Measurements from ENCODE around the gene INF2. TPM values are rescaled to one million over a fixed set of nuclear protein-coding genes. Genes with fewer than 3 reads are reported as not detected.

Gene INF2
- total RNA-seq, 6 donors from 2014 or later, result 65.2 to 259 (median 131) TPM

DNA sequence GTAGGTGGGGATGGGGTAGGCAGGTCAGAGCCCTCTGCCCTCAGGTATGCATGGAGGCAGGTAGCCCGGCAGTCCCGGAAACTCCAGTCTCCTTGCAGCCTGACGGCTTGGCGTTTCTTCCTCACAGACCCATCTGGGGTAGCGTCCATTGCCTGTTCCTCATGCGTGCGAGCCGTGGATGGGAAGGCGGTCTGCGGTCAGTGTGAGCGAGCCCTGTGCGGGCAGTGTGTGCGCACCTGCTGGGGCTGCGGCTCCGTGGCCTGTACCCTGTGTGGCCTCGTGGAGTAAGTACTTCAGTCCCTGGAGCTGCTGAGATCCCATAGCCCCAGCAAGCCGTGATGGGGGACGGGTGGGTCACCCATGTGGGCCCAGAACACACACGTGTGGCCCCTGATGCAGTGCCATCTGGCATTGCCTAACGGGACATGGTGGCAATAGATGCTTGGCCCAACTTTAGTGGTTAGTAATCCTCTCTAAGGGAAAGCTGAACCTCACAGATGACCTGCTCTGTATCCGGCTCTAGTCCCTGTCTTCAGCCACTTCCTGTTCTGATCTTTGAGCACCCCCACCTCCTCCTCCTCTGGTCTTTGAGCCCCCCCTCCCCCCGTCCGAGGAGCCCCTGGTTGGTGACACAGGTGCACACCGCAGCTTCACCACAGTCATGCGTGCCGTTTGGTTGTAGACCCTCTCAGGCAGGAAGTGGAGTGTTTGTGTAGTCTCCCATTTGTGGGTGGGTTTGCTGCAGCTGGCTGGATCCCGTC lies 67.2 kb downstream of the INF2 start:
- TF ChIP-seq POLR2A (IDR thresholded peaks at IDR 0.05), result no peak
- TF ChIP-seq POLR2AphosphoS5 (IDR thresholded peaks at IDR 0.05), result no peak
- TF ChIP-seq CTCF (IDR thresholded peaks at IDR 0.05), result no peak
- TF ChIP-seq EP300 (IDR thresholded peaks at IDR 0.05), result no peak
- DNase-seq (peak in 1 of 2 donors; percentile 78), ATAC-seq (ENCODE audit: low FRiP score in 2 of 2) (no peak)

GRCh38 chr14:104757238-104757585 lies 67.8 kb downstream of the INF2 start:
- no peaks in the 10 kb centered on the region for H3K9me3 ChIP-seq
- peaks cover 13 to 64% (median 52%) of the 10 kb centered on the region in 4 donors for H3K36me3 ChIP-seq
- no peak overlapping the region for H3K4me3 ChIP-seq
- no peaks in the 10 kb centered on the region for H3K27me3 ChIP-seq
- TF ChIP-seq CTCF (IDR thresholded peaks at IDR 0.05) (no peak), EP300 (IDR thresholded peaks at IDR 0.05) (no peak), POLR2A (IDR thresholded peaks at IDR 0.05) (no peak), POLR2AphosphoS5 (IDR thresholded peaks at IDR 0.05) (no peak)
- H3K4me1 ChIP-seq, result peaks cover 10 to 20% (median 17%) of the 10 kb centered on the region in 4 donors
- 92 to 93% methylated on average over 9 to 10 of the region's 10 CpGs for WGBS, 2 donors
- ATAC-seq (ENCODE audit: low FRiP score in 2 of 2) (no peak), DNase-seq (no peak)
- no peak overlapping the region for H3K27ac ChIP-seq

More for the DNA sequence above, 67.2 kb downstream of the INF2 start:
- H3K27me3 ChIP-seq, result no peaks in the 10 kb centered on the region
- WGBS, 2 donors, result 78 to 87% methylated on average over 20 to 27 of the region's 27 CpGs
- H3K27ac ChIP-seq, result no peak overlapping the region
- H3K4me1 ChIP-seq, result peaks cover 14 to 26% (median 23%) of the 10 kb centered on the region in 4 donors
- no peaks in the 10 kb centered on the region for H3K9me3 ChIP-seq
- H3K4me3 ChIP-seq, result no peak overlapping the region
- peaks cover 13 to 64% (median 52%) of the 10 kb centered on the region in 4 donors for H3K36me3 ChIP-seq

DNA sequence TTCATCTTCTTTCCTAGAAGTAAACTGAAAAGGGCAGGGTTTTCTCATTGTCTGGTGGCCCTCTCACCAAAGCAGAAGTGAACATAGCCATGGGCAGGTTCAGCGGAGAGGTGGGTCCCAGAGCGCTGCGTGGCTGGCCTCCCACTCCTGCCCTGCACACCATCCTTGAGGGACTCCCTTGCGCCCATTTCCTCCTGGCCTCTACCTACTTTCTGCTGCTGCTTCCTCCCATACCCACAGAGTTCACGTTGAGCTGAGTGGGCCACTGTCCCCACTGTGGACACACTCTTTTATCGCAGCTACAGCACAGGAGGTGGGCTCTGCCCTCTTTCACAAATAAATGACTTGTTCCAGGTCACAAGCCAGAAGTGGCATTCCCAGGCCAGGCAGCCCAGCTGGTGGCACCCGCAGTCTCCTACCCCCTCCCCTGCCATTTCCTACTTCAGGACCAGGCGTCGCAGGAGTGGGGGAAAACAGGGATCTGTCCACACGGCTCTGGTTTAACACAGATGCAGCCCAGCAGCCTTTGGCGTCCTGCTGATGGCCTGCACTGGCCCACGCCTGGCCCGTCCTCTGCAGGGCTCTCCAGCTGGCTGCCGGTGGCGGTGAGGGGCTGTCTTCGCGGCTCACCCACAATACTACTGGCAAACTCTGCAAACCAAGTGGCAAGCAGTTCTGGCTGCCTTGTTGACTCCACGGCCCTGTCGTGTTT lies 68.4 kb downstream of the INF2 start:
- ATAC-seq (ENCODE audit: low FRiP score in 2 of 2), result no peak
- Histone ChIP-seq H3K27me3 (no peaks in the 10 kb centered on the region), H3K36me3 (peaks cover 13 to 64% (median 52%) of the 10 kb centered on the region in 4 donors), H3K27ac (no peak overlapping the region), H3K9me3 (no peaks in the 10 kb centered on the region), H3K4me3 (no peak overlapping the region), H3K4me1 (peaks cover 9 to 19% (median 16%) of the 10 kb centered on the region in 4 donors)
- DNase-seq, result peak in 1 of 2 donors; percentile 65
- 91 to 92% methylated on average over 17 to 19 of the region's 19 CpGs for WGBS, 2 donors
- TF ChIP-seq POLR2AphosphoS5 (IDR thresholded peaks at IDR 0.05) (no peak), EP300 (IDR thresholded peaks at IDR 0.05) (no peak), POLR2A (IDR thresholded peaks at IDR 0.05) (no peak), CTCF (IDR thresholded peaks at IDR 0.05) (no peak)

GRCh38 chr14:104758981-104759969 lies 69.9 kb downstream of the INF2 start:
- H3K4me3 ChIP-seq, result no peak overlapping the region

More at GRCh38 chr14:104758981-104759969, 69.9 kb downstream of the INF2 start:
- TF ChIP-seq EP300 (IDR thresholded peaks at IDR 0.05) (no peak), POLR2A (IDR thresholded peaks at IDR 0.05) (no peak), CTCF (IDR thresholded peaks at IDR 0.05) (no peak), POLR2AphosphoS5 (IDR thresholded peaks at IDR 0.05) (no peak)
- Histone ChIP-seq H3K27me3 (no peaks in the 10 kb centered on the region), H3K36me3 (peaks cover 13 to 64% (median 52%) of the 10 kb centered on the region in 4 donors), H3K27ac (no peak overlapping the region), H3K9me3 (no peaks in the 10 kb centered on the region), H3K4me1 (peaks cover 4 to 12% (median 8%) of the 10 kb centered on the region in 4 donors)
- ATAC-seq (ENCODE audit: low FRiP score in 2 of 2) (no peak), DNase-seq (peak in 1 of 2 donors; percentile 74)
- 90 to 92% methylated on average over 26 to 30 of the region's 30 CpGs for WGBS, 2 donors

Measured in upper lobe of left lung (tissue), 6 donors.